Measurements from ENCODE around the gene CAMSAP1.
"Not testable (repeated sequence)": the region's sequence is repeated elsewhere in the genome, so short reads cannot be mapped to it uniquely, and the experiment has no call there.

CAMSAP1 gene

DNA sequence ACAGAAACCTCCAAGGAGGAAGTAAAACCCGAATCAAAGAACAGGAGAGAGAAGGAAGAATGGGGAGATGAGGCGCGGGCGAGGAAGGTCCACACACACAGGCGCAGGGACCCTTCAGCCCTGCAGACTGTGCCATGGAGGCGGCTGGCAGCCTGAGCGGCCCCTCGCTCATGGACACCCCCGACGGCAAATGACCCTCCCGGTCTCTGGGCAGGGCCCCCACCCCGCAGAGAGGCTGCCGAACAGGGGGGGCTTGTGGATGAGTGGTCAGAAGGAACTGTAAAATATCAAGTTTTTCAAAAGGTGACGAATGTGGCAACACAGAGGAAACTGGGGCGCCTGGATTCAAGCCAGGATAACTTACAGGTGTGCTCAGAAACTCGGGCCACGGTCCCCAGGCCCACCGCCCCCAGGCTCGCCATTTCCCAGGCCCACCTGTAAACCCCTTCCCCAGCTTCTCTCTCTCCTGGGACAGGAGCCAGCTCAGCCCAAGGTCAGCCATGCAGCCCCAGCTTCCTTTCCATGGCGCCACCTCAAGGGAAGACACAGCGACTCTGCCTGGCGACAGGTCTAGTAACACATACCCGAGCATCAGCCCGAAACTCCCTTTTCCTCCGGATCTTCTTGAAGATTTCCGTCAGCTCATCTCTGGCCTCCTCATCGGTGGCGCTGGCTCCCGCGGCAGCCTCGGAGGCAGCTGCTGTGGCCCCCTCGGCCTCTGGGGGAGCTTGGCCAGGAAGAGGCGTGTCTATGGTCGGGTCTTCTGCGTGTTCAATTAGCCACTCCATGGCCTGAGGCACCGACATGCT lies 37.3 kb upstream of the CAMSAP1 start:
- TF ChIP-seq, protein P1, sequence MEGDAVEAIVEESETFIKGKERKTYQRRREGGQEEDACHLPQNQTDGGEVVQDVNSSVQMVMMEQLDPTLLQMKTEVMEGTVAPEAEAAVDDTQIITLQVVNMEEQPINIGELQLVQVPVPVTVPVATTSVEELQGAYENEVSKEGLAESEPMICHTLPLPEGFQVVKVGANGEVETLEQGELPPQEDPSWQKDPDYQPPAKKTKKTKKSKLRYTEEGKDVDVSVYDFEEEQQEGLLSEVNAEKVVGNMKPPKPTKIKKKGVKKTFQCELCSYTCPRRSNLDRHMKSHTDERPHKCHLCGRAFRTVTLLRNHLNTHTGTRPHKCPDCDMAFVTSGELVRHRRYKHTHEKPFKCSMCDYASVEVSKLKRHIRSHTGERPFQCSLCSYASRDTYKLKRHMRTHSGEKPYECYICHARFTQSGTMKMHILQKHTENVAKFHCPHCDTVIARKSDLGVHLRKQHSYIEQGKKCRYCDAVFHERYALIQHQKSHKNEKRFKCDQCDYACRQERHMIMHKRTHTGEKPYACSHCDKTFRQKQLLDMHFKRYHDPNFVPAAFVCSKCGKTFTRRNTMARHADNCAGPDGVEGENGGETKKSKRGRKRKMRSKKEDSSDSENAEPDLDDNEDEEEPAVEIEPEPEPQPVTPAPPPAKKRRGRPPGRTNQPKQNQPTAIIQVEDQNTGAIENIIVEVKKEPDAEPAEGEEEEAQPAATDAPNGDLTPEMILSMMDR (conservative IDR thresholded peaks at IDR 0.05): no peak
- no peak for TF ChIP-seq ZFX (IDR thresholded peaks at IDR 0.05)
- H3K27ac ChIP-seq: no peak overlapping the region

DNA sequence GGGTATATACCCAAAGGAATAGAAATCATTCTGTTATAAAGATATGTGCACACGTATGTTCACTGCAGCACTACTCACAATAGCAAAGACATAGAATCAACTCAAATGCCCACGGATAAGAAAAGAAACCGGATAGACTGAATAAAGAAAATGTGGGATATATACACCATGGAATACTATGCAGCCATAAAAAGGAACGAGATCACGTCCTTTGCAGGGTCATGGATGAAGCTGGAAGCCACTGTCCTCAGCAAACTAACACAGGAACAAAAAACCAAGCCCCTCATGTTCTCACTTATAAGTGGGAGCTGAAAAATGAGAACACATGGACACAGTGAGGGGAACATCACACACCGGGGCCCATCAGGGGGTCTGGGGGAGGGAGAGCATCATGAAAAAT lies 36.3 kb upstream of the CAMSAP1 start:
- H3K27ac ChIP-seq: not testable (repeated sequence)

DNA sequence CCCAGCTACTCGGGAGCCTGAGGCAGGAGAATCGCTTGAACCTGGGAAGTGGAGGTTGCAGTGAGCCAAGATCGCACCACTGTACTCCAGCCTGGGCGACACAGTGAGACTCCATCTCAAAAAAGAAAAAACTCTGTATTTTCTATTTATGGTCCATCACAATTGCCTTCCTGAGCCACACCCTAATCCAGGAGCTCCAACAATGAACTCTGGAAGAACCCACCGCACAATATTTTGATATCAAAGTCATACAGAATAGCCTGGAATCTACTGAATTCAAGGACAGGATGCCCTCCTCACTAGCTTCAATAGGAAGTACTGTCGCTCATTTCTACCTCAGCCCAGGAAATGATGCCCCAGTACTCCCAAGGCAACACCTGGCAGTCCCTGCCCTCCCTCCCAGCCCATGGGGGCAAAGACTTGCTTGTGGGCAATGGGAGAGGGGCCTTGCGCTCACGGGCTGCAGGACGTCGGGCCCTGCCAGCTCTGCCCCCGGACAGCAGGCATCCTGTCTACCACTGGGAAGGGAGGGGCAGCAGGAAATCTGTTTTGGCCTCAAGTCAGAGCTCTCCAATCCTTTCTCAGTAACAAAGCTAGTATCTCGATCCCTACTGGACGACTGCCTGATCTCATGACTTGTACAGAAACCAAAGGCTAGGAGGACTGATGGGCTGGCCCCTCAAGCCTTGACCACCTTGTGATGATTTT lies 34.1 kb upstream of the CAMSAP1 start:
- TF ChIP-seq, protein P1 (conservative IDR thresholded peaks at IDR 0.05): no peak
- TF ChIP-seq ZFX (IDR thresholded peaks at IDR 0.05): no peak
- no peak overlapping the region for H3K27ac ChIP-seq

DNA sequence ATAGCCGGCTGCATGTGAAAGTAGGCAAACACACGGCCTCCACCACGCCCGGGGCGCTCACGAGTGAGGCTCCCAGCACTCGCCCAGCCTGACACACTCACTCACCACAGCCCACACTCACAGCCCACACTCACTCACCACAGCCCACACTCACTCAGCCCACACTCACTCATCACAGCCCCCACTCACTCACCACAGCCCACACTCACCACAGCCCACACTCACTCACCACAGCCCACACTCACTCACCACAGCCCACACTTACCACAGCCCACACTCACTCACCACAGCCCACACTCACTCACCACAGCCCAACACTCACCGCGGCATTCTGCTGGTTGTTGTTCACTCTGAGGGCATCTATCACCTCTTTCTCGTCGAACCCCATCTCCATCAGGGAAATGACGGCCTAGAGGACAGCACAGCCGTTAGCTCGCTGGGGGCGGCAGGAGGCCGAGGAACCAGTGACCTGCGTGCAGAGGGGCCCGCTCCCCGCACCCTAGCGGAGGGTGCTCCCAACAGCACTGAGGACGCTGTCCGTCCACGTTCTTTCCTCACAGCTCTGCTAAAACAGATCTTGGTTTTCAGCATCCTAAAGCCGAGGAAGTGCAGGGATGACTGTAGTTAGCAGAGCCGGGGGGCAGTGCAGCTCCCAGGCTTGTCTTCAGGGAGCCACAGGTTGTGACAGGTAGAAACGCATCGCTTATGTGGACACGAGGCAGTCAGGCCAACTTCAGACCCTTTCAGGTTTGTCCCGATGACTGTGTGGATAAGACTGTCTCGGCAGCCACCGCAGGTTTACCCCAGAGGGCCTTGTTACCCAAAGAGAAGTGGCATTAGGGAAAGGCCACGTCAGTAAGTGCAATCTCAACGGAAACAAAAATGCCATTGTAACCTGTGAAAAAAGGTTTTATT lies 32.3 kb upstream of the CAMSAP1 start:
- TF ChIP-seq ZFX (IDR thresholded peaks at IDR 0.05): no peak
- TF ChIP-seq, protein P1 (conservative IDR thresholded peaks at IDR 0.05): no peak
- H3K27ac ChIP-seq: no peak overlapping the region

DNA sequence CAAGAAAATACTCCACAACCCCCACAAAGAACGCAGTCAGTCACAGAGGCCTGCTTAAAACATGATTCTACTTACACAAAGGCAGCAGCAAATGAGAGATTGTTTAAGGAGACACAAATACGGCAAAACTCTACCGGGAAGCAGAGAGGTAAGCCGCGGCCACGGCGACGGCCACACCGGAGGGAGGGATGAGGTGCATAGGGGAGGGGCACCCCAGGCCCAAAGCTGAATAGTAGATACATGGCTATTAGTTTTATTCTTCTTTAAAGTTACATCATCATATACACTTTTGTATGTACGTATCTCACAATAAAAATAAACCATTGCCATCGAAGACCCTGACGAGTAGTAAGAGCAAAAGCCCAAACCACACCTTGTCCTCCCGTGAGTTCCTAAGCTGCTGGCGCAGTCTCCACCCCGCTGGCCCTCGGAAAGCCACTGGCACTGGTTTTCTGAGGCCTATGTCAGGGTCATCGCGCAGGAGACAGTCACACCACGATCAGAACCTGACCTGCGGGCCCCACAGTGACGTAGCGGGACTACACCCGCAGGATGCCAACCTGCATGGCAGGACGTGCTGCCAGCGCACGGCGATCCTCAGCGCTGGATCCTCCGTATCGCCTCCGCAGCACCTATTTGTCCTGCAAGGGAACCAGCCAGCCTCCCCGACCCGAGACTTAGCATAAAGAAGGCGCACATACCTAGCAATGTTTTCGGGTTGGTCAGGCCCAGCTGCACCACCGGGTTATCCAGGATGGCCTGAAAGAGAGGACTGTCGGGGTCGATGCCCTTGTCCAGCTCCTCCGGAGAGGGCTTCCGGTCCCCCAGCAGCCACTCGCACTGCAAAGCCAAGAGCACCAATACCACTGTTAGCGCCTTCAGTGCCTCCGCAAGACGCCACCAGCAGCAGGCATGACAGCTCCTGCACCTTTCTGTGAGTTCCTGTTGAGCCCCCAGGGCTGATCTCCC lies 30.5 kb upstream of the CAMSAP1 start:
- no peak overlapping the region for H3K27ac ChIP-seq
- TF ChIP-seq, protein P1 (conservative IDR thresholded peaks at IDR 0.05): no peak
- TF ChIP-seq ZFX (IDR thresholded peaks at IDR 0.05): no peak

DNA sequence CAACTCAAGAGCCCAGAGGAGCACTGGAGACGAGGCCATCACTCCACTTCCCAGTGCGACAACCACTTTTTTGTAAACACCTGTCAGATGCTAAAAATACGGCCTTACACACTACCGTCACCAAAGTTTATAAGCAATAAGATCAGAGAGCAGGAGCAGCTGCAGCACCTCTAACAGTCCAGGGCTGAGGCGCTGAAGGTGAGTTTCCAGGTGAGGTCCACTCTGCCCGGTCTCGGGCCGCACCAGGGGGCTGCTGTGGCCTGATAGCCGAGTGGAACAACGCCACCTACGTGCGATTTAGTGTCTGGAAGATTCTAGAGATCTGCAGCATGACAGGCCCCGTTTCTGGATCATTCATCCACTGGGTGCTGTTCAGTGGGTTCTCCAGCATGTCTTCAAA lies 25.8 kb upstream of the CAMSAP1 start:
- H3K27ac ChIP-seq: no peak overlapping the region
- TF ChIP-seq, protein P1 (conservative IDR thresholded peaks at IDR 0.05): no peak
- no peak for TF ChIP-seq ZFX (IDR thresholded peaks at IDR 0.05)

DNA sequence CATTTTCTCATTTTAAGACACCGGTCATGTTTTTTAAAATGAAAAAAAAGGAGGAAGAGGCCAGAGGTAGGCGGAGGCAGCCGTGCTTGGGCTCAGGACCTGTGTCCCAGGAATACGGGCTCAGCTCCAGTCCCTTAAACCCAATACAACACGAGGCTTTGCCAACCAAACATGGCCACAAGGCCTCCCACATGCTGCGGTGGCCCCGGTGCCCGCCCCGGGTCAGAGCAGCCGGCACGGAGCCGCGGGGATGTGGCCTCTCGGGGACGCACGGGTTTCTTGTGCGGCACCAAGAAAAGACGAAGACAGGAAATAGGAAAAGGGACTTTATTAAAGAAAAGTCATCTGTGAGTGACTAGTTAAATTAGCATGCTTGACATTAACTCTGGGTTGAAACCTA lies 25.3 kb upstream of the CAMSAP1 start:
- no peak overlapping the region for H3K27ac ChIP-seq
- TF ChIP-seq ZFX (IDR thresholded peaks at IDR 0.05): no peak
- TF ChIP-seq, protein P1 (conservative IDR thresholded peaks at IDR 0.05): no peak

All from C4-2B (cell line).